ENCODE data around the gene BCAS3.

DNA sequence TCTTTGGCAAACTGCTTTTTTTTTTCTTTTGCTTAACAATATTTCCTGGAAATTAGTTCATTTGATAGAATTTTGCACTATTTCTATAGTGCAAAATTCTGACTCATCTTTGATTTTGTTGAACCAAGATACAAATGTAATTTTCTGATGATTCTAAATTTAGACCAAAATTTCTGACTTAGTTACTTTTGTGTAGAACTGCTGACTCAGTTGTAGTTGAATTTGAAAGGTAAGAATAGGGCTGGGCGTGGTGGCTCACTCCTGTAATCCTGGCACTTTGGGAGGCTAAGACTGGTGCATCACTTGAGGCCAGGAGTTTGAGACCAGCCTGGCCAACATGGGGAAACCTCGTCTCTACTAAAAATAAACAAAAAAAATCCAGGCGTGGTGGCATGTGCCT, 223.0 kb downstream of the BCAS3 start:
- TF ChIP-seq CEBPB (IDR thresholded peaks at IDR 0.05; ENCODE audit: low read depth) (no peak), POLR2AphosphoS5 (IDR thresholded peaks at IDR 0.05; ENCODE audit: low read depth, low read length) (no peak), EZH2phosphoT487 (IDR thresholded peaks at IDR 0.05; ENCODE audit: borderline replicate concordance) (no peak), EZH2 (IDR thresholded peaks at IDR 0.05) (no peak), JUND (IDR thresholded peaks at IDR 0.05) (no peak), YY1 (IDR thresholded peaks at IDR 0.05; ENCODE audit: extremely low read depth, insufficient replicate concordance, low read depth, low read length) (no peak), SP1 (IDR thresholded peaks at IDR 0.05; ENCODE audit: low read depth) (no peak), POLR2A (IDR thresholded peaks at IDR 0.05; ENCODE audit: borderline replicate concordance, extremely low read depth, insufficient read depth, insufficient read length) (no peak), SRF (IDR thresholded peaks at IDR 0.05; ENCODE audit: low read depth) (no peak)
- TF ChIP-seq, protein P1, sequence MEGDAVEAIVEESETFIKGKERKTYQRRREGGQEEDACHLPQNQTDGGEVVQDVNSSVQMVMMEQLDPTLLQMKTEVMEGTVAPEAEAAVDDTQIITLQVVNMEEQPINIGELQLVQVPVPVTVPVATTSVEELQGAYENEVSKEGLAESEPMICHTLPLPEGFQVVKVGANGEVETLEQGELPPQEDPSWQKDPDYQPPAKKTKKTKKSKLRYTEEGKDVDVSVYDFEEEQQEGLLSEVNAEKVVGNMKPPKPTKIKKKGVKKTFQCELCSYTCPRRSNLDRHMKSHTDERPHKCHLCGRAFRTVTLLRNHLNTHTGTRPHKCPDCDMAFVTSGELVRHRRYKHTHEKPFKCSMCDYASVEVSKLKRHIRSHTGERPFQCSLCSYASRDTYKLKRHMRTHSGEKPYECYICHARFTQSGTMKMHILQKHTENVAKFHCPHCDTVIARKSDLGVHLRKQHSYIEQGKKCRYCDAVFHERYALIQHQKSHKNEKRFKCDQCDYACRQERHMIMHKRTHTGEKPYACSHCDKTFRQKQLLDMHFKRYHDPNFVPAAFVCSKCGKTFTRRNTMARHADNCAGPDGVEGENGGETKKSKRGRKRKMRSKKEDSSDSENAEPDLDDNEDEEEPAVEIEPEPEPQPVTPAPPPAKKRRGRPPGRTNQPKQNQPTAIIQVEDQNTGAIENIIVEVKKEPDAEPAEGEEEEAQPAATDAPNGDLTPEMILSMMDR (IDR thresholded peaks at IDR 0.05 in 2 of 3, conservative IDR thresholded peaks at IDR 0.05 in 1 of 3; ENCODE audit: borderline replicate concordance in 1 of 3, insufficient read depth in 1 of 3, low read depth in 2 of 3, low read length in 2 of 3), result no peak
- TF ChIP-seq, protein P2, sequence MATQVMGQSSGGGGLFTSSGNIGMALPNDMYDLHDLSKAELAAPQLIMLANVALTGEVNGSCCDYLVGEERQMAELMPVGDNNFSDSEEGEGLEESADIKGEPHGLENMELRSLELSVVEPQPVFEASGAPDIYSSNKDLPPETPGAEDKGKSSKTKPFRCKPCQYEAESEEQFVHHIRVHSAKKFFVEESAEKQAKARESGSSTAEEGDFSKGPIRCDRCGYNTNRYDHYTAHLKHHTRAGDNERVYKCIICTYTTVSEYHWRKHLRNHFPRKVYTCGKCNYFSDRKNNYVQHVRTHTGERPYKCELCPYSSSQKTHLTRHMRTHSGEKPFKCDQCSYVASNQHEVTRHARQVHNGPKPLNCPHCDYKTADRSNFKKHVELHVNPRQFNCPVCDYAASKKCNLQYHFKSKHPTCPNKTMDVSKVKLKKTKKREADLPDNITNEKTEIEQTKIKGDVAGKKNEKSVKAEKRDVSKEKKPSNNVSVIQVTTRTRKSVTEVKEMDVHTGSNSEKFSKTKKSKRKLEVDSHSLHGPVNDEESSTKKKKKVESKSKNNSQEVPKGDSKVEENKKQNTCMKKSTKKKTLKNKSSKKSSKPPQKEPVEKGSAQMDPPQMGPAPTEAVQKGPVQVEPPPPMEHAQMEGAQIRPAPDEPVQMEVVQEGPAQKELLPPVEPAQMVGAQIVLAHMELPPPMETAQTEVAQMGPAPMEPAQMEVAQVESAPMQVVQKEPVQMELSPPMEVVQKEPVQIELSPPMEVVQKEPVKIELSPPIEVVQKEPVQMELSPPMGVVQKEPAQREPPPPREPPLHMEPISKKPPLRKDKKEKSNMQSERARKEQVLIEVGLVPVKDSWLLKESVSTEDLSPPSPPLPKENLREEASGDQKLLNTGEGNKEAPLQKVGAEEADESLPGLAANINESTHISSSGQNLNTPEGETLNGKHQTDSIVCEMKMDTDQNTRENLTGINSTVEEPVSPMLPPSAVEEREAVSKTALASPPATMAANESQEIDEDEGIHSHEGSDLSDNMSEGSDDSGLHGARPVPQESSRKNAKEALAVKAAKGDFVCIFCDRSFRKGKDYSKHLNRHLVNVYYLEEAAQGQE (IDR thresholded peaks at IDR 0.05; ENCODE audit: low read depth), result no peak

All from HCT116 (cell line).